Progenitor cell of endocrine pancreas (in vitro differentiated cells): ENCODE results near the gene ACTL10. TPM values are rescaled to one million over a fixed set of nuclear protein-coding genes. Genes with fewer than 3 reads are reported as not detected.

Experiments used
- DNase-seq: peaks from one replicate; pipeline ENCODE4 v3.0.0; 2021; ENCODE audit warnings: low spot score; ENCODE audit not compliant: unreplicated experiment
- H3K27ac Mint-ChIP-seq: 2 replicates; pipeline ENCODE4 v1.8.0; 2021; ENCODE audit warnings: mild to moderate bottlenecking, moderate library complexity, mixed read lengths
- H3K27me3 Mint-ChIP-seq: 2 replicates; pipeline ENCODE4 v1.8.0; 2021; ENCODE audit warnings: mixed read lengths
- H3K36me3 Mint-ChIP-seq: 2 replicates; pipeline ENCODE4 v1.8.0; 2022; ENCODE audit warnings: mixed read lengths; ENCODE audit not compliant: insufficient read depth
- H3K4me1 Mint-ChIP-seq: 2 replicates; pipeline ENCODE4 v1.8.0; 2021; ENCODE audit warnings: low read depth, mixed read lengths
- H3K4me3 Mint-ChIP-seq: 2 replicates; pipeline ENCODE4 v1.8.0; 2021; ENCODE audit warnings: low read depth, mild to moderate bottlenecking, moderate library complexity, mixed read lengths
- H3K9me3 Mint-ChIP-seq: 2 replicates; pipeline ENCODE4 v1.8.0; 2021; ENCODE audit warnings: low read depth, mixed read lengths
- CTCF ChIP-seq: fragments of 200-600 bp; sonication (generic); IDR thresholded peaks from one replicate; pipeline ENCODE4 v1.5.0; 2021; ENCODE audit warnings: antibody characterized with exemption, mild to moderate bottlenecking; ENCODE audit not compliant: unreplicated experiment
- total RNA-seq: library from RNA; stranded (reverse); gene quantifications from 2 replicates; pipeline ENCODE4 v1.2.1, GENCODE V29; 2021

ACTL10 gene
- total RNA-seq, 1 donor from 2014 or later, result 0.36 TPM

DNA sequence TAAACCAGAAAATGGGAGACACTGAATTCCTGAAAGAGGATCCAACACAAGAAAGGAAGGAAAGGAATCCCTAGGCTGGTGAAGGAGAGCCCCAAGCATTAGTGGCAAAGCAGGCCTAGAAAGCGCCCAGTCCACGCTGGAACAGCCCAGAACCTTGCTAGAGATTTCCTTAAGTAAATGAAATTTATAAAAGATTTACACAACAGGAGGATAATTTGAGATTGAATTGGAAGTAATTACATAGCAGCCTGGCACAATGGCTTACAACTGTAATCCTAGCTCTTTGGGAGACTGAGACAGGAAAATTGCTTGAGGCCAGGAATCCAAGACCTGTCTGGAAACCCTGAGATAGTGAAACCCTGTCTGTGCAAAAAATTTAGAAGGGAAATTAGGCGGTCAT lies 31.4 kb upstream of the ACTL10 start:
- Mint-ChIP-seq H3K27me3 (no peaks in the 10 kb centered on the region), H3K4me1 (no peaks in the 10 kb centered on the region), H3K36me3 (peaks cover 31% of the 10 kb centered on the region), H3K4me3 (no peak overlapping the region), H3K27ac (peak overlapping the region; percentile 65), H3K9me3 (no peaks in the 10 kb centered on the region)
- no peak for TF ChIP-seq CTCF
- DNase-seq, result no peak

GRCh38 chr20:33636776-33637175 lies 30.0 kb upstream of the ACTL10 start:
- Mint-ChIP-seq H3K9me3 (no peaks in the 10 kb centered on the region), H3K27ac (no peak overlapping the region), H3K36me3 (peaks cover 28% of the 10 kb centered on the region), H3K27me3 (no peaks in the 10 kb centered on the region), H3K4me3 (no peak overlapping the region), H3K4me1 (no peaks in the 10 kb centered on the region)
- TF ChIP-seq CTCF, result no peak
- DNase-seq, result no peak

DNA sequence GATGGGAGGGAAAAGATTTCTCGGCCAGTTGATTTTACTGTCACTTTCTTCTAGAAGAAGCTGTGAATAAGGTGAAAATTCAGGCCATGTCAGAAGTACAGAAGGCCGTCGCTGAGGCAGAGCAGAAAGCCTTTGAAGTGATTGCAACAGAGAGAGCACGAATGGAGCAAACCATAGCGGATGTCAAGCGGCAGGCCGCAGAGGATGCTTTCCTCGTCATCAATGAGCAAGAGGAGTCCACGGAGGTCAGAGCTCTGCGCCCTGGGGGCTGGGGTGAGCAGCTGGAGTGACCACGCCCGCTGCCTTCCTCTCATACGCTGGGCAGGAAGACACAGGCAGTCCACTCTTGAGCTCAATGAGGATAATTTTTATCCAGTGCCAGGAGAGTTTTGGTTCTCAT lies 26.5 kb upstream of the ACTL10 start:
- H3K36me3 Mint-ChIP-seq, result peaks cover 36% of the 10 kb centered on the region
- H3K9me3 Mint-ChIP-seq, result no peaks in the 10 kb centered on the region
- no peak for DNase-seq
- no peaks in the 10 kb centered on the region for H3K27me3 Mint-ChIP-seq
- H3K27ac Mint-ChIP-seq, result no peak overlapping the region
- H3K4me3 Mint-ChIP-seq, result no peak overlapping the region
- H3K4me1 Mint-ChIP-seq, result no peaks in the 10 kb centered on the region
- no peak for TF ChIP-seq CTCF

- Mint-ChIP-seq H3K27ac (no peak overlapping the region), H3K4me1 (peaks cover 8% of the 10 kb centered on the region), H3K9me3 (no peaks in the 10 kb centered on the region), H3K4me3 (no peak overlapping the region), H3K36me3 (peaks cover 35% of the 10 kb centered on the region), H3K27me3 (no peaks in the 10 kb centered on the region)
- DNase-seq, result no peak
- no peak for TF ChIP-seq CTCF
Measured at GRCh38 chr20:33644313-33645071, 22.3 kb upstream of the ACTL10 start.

GRCh38 chr20:33645072-33645358 lies 21.7 kb upstream of the ACTL10 start:
- H3K4me3 Mint-ChIP-seq, result no peak overlapping the region
- no peaks in the 10 kb centered on the region for H3K9me3 Mint-ChIP-seq
- DNase-seq, result no peak
- peaks cover 13% of the 10 kb centered on the region for H3K4me1 Mint-ChIP-seq
- H3K36me3 Mint-ChIP-seq, result peaks cover 32% of the 10 kb centered on the region
- no peak for TF ChIP-seq CTCF
- H3K27ac Mint-ChIP-seq, result no peak overlapping the region
- no peaks in the 10 kb centered on the region for H3K27me3 Mint-ChIP-seq
